Ectodermal cell (in vitro differentiated cells): ENCODE data around the gene PCDHB9. TPM values are rescaled to one million over a fixed set of nuclear protein-coding genes. Genes with fewer than 3 reads are reported as not detected.
"Not testable (repeated sequence)": the region's sequence is repeated elsewhere in the genome, so short reads cannot be mapped to it uniquely, and the experiment has no call there.

Experiments
- H3K27ac ChIP-seq: 2 replicates; pipeline ENCODE4 v1.7.0; 2013; ENCODE audit warnings: mild to moderate bottlenecking, low read depth, low read length; ENCODE audit not compliant: insufficient read depth, poor library complexity, severe bottlenecking
- H3K27me3 ChIP-seq: 2 replicates; pipeline ENCODE4 v1.7.0; 2013; ENCODE audit warnings: mild to moderate bottlenecking, low read length; ENCODE audit not compliant: insufficient read depth, control insufficient read depth, poor library complexity, severe bottlenecking
- H3K36me3 ChIP-seq: one replicate; pipeline ENCODE4 v1.7.0; 2013; ENCODE audit warnings: low read length; ENCODE audit not compliant: control insufficient read depth, insufficient read depth
- H3K4me1 ChIP-seq: one replicate; pipeline ENCODE4 v1.7.0; 2013; ENCODE audit warnings: low read length; ENCODE audit not compliant: control insufficient read depth, insufficient read depth
- H3K4me3 ChIP-seq: 2 replicates; pipeline ENCODE4 v1.7.0; 2013; ENCODE audit warnings: low read depth, low read length, control low read depth; ENCODE audit not compliant: insufficient read depth
- H3K9me3 ChIP-seq: 2 replicates; pipeline ENCODE4 v1.7.0; 2013; ENCODE audit warnings: mild to moderate bottlenecking, low read length, moderate library complexity; ENCODE audit not compliant: control insufficient read depth
- WGBS, 2 experiments: methylation state at CpG; one replicate each; pipeline ENCODE4 v1.1.7; 2013; ENCODE audit warnings: missing lambda C conversion rate in 2 of 2; 5-methylcytosine and 5-hydroxymethylcytosine counted together
- polyA plus RNA-seq, 4 experiments: library from polyadenylated mRNA; stranded (reverse); fragments of 50-300 nt; gene quantifications; one replicate each; pipeline ENCODE4 v1.2.3, GENCODE V29; 2013

PCDHB9 gene
- polyA plus RNA-seq (2013, experiment 1 of 4): 2.0 TPM
- polyA plus RNA-seq (2013, experiment 2 of 4): 1.9 TPM
- 3.3 TPM for polyA plus RNA-seq (2013, experiment 3 of 4)
- 2.1 TPM for polyA plus RNA-seq (2013, experiment 4 of 4)

- WGBS, 2 experiments: 51 to 55% methylated on average over 7 of the region's 9 CpGs
- Histone ChIP-seq H3K9me3 (no peaks in the 10 kb centered on the region), H3K4me3 (no peak within 1 kb of the TSS), H3K4me1 (no peaks in the 10 kb centered on the region), H3K36me3 (no peaks in the 10 kb centered on the region), H3K27me3 (no peaks in the 10 kb centered on the region), H3K27ac (no peak within 1 kb of the TSS)
Observed at GRCh38 chr5:141186897-141187512, at the start of gene PCDHB9. PCDHB9 (plus strand) TSS chr5:141187161; CDS start chr5:141187319, 158 bp downstream.

- not testable (repeated sequence) for H3K4me3 ChIP-seq, H3K36me3 ChIP-seq, H3K9me3 ChIP-seq, H3K27me3 ChIP-seq, H3K27ac ChIP-seq, H3K4me1 ChIP-seq
- 95% methylated on average over 34 of the region's 34 CpGs for WGBS, 2 experiments
Observed at GRCh38 chr5:141137346-141137745, 49.6 kb upstream of the PCDHB9 start.

- WGBS, 2 experiments: 90 to 93% methylated on average over 18 of the region's 18 CpGs
- no peak within 1 kb of the TSS for H3K4me3 ChIP-seq
- no peaks in the 10 kb centered on the region for H3K4me1 ChIP-seq
- no peaks in the 10 kb centered on the region for H3K27me3 ChIP-seq
- no peak within 1 kb of the TSS for H3K27ac ChIP-seq
- H3K36me3 ChIP-seq: peaks cover 4% of the 10 kb centered on the region
- H3K9me3 ChIP-seq: no peaks in the 10 kb centered on the region
Observed at GRCh38 chr5:141149812-141150211, 37.1 kb upstream of the PCDHB9 start, which contains the start of gene PCDHB6. PCDHB6 (plus strand) TSS chr5:141150057; CDS start chr5:141150258, 201 bp downstream.

- no peaks in the 10 kb centered on the region for H3K9me3 ChIP-seq
- peaks cover 4% of the 10 kb centered on the region for H3K36me3 ChIP-seq
- no peaks in the 10 kb centered on the region for H3K4me1 ChIP-seq
- H3K27me3 ChIP-seq: no peaks in the 10 kb centered on the region
- no peak overlapping the region for H3K27ac ChIP-seq
- 95 to 96% methylated on average over 33 of the region's 33 CpGs for WGBS, 2 experiments
- no peak overlapping the region for H3K4me3 ChIP-seq
Observed at GRCh38 chr5:141150224-141150992, 36.6 kb upstream of the PCDHB9 start.

- H3K4me3 ChIP-seq: no peak overlapping the region
- no peaks in the 10 kb centered on the region for H3K4me1 ChIP-seq
- no peak overlapping the region for H3K27ac ChIP-seq
- no peaks in the 10 kb centered on the region for H3K9me3 ChIP-seq
- 92 to 94% methylated on average over 13 of the region's 13 CpGs for WGBS, 2 experiments
- H3K36me3 ChIP-seq: peaks cover 4% of the 10 kb centered on the region
- no peaks in the 10 kb centered on the region for H3K27me3 ChIP-seq
Observed at GRCh38 chr5:141150993-141151325, 36.0 kb upstream of the PCDHB9 start.

- H3K36me3 ChIP-seq, H3K4me3 ChIP-seq, H3K27me3 ChIP-seq, H3K27ac ChIP-seq, H3K4me1 ChIP-seq, H3K9me3 ChIP-seq: not testable (repeated sequence)
- 97 to 98% methylated on average over 27 to 33 of the region's 41 CpGs for WGBS, 2 experiments
Observed at GRCh38 chr5:141151632-141152031, 35.3 kb upstream of the PCDHB9 start.

- H3K27ac ChIP-seq, H3K4me3 ChIP-seq, H3K9me3 ChIP-seq, H3K4me1 ChIP-seq, H3K27me3 ChIP-seq, H3K36me3 ChIP-seq: not testable (repeated sequence)
- WGBS, 2 experiments: 95% methylated on average over 36 of the region's 36 CpGs
Observed at GRCh38 chr5:141152096-141152495, 34.9 kb upstream of the PCDHB9 start.

GRCh38 chr5:141155540-141156374 is 31.2 kb upstream of the PCDHB9 start:
- Histone ChIP-seq H3K4me3 (no peak overlapping the region), H3K9me3 (no peaks in the 10 kb centered on the region), H3K36me3 (no peaks in the 10 kb centered on the region), H3K4me1 (no peaks in the 10 kb centered on the region), H3K27me3 (no peaks in the 10 kb centered on the region), H3K27ac (no peak overlapping the region)
- 85 to 87% methylated on average over 21 of the region's 21 CpGs for WGBS, 2 experiments

GRCh38 chr5:141157356-141157755 is 29.6 kb upstream of the PCDHB9 start:
- H3K9me3 ChIP-seq, H3K4me1 ChIP-seq, H3K27me3 ChIP-seq, H3K4me3 ChIP-seq, H3K36me3 ChIP-seq, H3K27ac ChIP-seq: not testable (repeated sequence)
- WGBS, 2 experiments: 94 to 97% methylated on average over 29 to 32 of the region's 38 CpGs

- H3K4me3 ChIP-seq, H3K27me3 ChIP-seq, H3K4me1 ChIP-seq, H3K27ac ChIP-seq, H3K36me3 ChIP-seq, H3K9me3 ChIP-seq: not testable (repeated sequence)
- WGBS, 2 experiments: 94 to 95% methylated on average over 21 of the region's 28 CpGs
Observed at GRCh38 chr5:141157901-141158300, 29.1 kb upstream of the PCDHB9 start.
